BJ (cell line): Measurements from ENCODE around the gene GPX1. TPM values are rescaled to one million over a fixed set of nuclear protein-coding genes. Genes with fewer than 3 reads are reported as not detected.
"Not testable (repeated sequence)": the region's sequence is repeated elsewhere in the genome, so short reads cannot be mapped to it uniquely, and the experiment has no call there.

Experiments used
- CTCF ChIA-PET: fragments of 350-600 bp; formaldehyde crosslinking; extraction: SDS; loops from one replicate; lab custom pipeline; 2021; ENCODE audit warnings: antibody characterized with exemption, inconsistent platforms; lab: Yijun Ruan, JAX
- POLR2A ChIA-PET: fragments of 300-600 bp; sonication (Branson Sonifier 250); formaldehyde crosslinking; extraction: SDS; loops from one replicate; lab custom pipeline; 2021; ENCODE audit warnings: antibody characterized with exemption; lab: Charles Lee
- DNase-seq: peaks from one replicate; pipeline ENCODE4 v3.0.0-alpha.2; 2011; ENCODE audit warnings: low read depth
- H3K27me3 ChIP-seq: 2 replicates; pipeline ENCODE4 v1.6.0; 2011; ENCODE audit warnings: low read length; ENCODE audit not compliant: control insufficient read depth, insufficient read depth
- H3K36me3 ChIP-seq: 2 replicates; pipeline ENCODE4 v1.5.1; 2011; ENCODE audit warnings: low read length; ENCODE audit not compliant: control insufficient read depth, insufficient read depth
- H3K4me3 ChIP-seq: 2 replicates; pipeline ENCODE4 v1.5.1; 2011; ENCODE audit warnings: low read depth, mild to moderate bottlenecking, control low read depth, low read length
- CTCF ChIP-seq: IDR thresholded peaks from 2 replicates; pipeline ENCODE4 v1.5.1; 2011; ENCODE audit warnings: low read depth, mild to moderate bottlenecking, control low read depth, inconsistent platforms, low read length, moderate library complexity; ENCODE audit not compliant: insufficient read depth
- polyA plus RNA-seq: library from polyadenylated mRNA; depleted of rRNA; stranded (reverse); fragments of >200 nt; gene quantifications from 2 replicates; pipeline ENCODE4 v1.2.3, GENCODE V29; 2011

GPX1 gene
- polyA plus RNA-seq, 1 experiment, result 751 TPM

DNA sequence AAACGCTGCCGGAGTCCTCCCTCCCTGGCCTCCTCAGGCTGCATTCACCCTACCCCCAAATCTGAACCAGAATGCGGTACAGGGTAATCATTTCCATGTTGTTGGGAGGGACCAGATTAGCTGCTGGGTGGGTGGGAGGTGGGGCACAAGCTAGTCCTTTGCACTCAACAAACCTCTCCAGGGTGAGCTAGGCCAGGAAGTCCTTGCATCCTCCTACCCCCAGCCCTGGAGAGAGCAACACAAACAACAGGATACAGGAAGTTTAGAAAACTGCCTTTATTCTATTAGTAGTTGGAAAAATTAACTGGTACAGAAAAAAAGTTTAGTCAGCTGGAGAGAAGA lies 702 bp upstream of the GPX1 start:
- no peak for DNase-seq
- no peaks in the 10 kb centered on the region for H3K27me3 ChIP-seq
- H3K4me3 ChIP-seq, result peak overlapping the region; percentile 56
- no peak for TF ChIP-seq CTCF
- ChIA-PET POLR2A (interaction anchor here (0.7 kb wide), 1 partner anchor 116 kb away, joined by 3 read pairs; no protein-coding TSS in a partner anchor), CTCF (interaction anchor here (0.7 to 2.0 kb wide), 3 partner anchors 18 to 151 kb away, joined by 3 to 4 read pairs (median 3); no protein-coding TSS in a partner anchor)
- peaks cover 14% of the 10 kb centered on the region for H3K36me3 ChIP-seq

DNA sequence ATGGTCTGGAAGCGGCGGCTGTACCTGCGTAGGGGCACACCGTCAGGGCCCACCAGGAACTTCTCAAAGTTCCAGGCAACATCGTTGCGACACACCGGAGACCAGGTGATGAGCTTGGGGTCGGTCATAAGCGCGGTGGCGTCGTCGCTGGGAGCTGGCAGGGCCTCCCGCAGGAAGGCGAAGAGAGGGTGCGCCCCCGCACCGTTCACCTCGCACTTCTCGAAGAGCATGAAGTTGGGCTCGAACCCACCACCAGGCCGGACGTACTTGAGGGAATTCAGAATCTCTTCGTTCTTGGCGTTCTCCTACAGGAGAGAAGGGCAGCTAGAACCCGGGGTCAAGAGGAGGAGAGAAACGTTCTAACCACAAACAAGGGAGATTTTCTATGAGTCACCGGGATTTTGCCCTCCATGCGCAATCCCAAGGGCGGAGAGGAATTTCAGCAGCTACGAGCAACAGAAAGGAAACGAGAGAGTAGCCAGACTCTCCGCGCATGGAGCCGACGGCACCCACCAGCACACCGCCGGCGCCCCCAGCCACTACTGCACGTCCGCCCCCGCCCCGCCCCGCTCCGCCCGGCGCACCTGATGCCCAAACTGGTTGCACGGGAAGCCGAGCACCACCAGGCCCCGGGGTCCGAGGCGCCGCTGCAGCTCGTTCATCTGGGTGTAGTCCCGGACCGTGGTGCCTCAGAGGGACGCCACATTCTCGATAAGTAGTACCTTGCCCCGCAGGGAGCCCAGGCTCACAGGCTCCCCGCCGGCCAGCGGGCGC lies 523 bp downstream of the GPX1 start:
- CTCF ChIA-PET, DNase-seq, H3K27me3 ChIP-seq: not testable (repeated sequence)
- H3K36me3 ChIP-seq, result peaks cover 14% of the 10 kb centered on the region
- peak overlapping the region; percentile 56 for H3K4me3 ChIP-seq
- POLR2A ChIA-PET, result interaction anchor here (1.0 kb wide), 1 partner anchor 71 kb away, joined by 4 read pairs; the partner anchor contains the start of gene NICN1

GRCh38 chr3:49357095-49357442 lies 1.1 kb downstream of the GPX1 start:
- POLR2A ChIA-PET, result interaction anchor here (1.0 kb wide), 1 partner anchor 72 kb away, joined by 4 read pairs; the partner anchor contains the start of gene NICN1
- CTCF ChIA-PET, DNase-seq: not testable (repeated sequence)

DNA sequence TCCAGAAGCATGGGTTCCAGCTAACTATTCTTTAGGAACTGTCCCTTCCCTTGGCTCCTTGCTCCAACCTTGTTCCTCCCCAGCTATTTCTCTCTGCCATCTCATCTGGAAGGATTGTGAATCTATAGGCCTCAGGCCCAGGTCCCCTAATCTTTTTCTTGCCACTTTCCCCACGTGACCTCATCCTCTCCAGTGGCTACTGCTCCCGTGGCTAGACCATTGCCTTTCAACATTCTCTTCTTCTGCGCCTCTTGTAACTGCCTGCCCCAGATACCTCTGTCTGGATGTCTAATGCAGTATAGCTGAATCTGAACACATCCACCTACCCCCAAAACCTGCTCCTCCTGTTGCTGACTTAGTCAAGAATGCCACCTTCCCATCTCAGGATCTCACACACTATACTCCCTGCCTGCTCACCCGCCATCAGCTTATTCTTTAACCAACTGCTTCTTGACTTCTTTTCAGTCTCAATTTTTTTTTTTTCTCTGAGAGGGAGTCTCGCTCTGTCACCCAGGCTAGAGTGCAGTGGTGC lies 5.2 kb downstream of the GPX1 start:
- CTCF ChIA-PET, result interaction anchor here (0.6 to 1.8 kb wide), 4 partner anchors 35 to 182 kb away, joined by 3 to 7 read pairs (median 4); partner anchors contain the start of gene KLHDC8B
- H3K36me3 ChIP-seq, result peaks cover 10% of the 10 kb centered on the region
- H3K4me3 ChIP-seq, result no peak overlapping the region
- TF ChIP-seq CTCF, result no peak
- POLR2A ChIA-PET, result interaction anchor here (0.6 kb wide), 1 partner anchor 402 kb away, joined by 3 read pairs; no protein-coding TSS in a partner anchor
- DNase-seq, result no peak
- no peaks in the 10 kb centered on the region for H3K27me3 ChIP-seq

More at GRCh38 chr3:49357095-49357442, 1.1 kb downstream of the GPX1 start:
- H3K27me3 ChIP-seq, result not testable (repeated sequence)
- peaks cover 12% of the 10 kb centered on the region for H3K36me3 ChIP-seq
- H3K4me3 ChIP-seq, result peak overlapping the region; percentile 56

DNA sequence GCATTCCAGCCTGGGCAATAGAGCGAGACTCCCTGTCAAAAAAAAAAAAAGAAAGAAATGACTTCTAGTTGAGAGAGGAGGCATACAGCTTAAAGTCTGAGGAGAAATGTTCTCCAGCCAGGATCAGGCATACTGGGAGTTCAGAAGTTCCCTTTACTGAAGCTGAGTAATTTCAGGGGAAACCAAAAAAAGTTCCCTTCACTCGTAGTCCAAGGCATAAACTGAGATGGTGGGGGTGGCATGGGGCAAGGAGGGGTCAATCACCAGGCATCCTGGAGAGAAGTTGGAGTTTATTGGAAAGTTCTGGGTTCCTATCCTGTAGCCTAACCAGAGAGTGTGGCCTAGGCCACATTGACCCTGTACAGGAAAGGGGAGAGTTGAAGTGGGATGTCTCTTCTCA lies 5.9 kb downstream of the GPX1 start:
- peaks cover 10% of the 10 kb centered on the region for H3K36me3 ChIP-seq
- ChIA-PET POLR2A (interaction anchor here (0.6 to 1.1 kb wide), 2 partner anchors 12 to 402 kb away, joined by 3 to 4 read pairs; partner anchors contain the start of gene USP4), CTCF (interaction anchor here (0.9 to 1.8 kb wide), 4 partner anchors 12 to 181 kb away, joined by 3 to 7 read pairs (median 4); partner anchors contain the start of gene KLHDC8B)
- H3K27me3 ChIP-seq, result no peaks in the 10 kb centered on the region
- no peak overlapping the region for H3K4me3 ChIP-seq
- TF ChIP-seq CTCF, result no peak
- DNase-seq, result no peak

DNA sequence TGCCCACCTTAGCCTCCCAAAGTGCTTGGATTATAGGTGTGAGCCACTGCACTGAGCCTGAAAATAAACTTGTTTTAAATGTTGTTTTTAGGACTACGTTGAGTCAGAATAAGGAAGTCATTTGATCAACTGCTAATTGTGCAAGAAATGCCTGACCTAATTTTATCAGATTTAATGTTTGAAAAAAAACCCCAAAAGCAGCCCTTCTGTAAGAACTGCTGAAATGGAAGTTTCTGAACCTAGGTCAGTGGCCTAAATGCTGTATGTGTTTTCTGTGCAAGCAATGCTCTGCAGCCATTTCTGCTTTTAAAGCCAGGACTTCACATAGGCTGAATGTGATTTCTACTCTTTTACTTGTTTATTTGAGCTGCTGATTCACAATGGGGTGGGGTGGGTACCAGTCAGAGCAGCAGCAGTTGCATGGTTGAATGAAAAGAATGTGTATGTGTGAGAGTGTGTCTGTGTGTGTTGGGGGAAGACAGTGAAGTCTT lies 6.6 kb downstream of the GPX1 start:
- no peak for TF ChIP-seq CTCF
- Histone ChIP-seq H3K36me3 (peaks cover 7% of the 10 kb centered on the region), H3K27me3 (no peaks in the 10 kb centered on the region), H3K4me3 (no peak overlapping the region)
- ChIA-PET POLR2A (interaction anchor here (0.5 to 1.1 kb wide), 3 partner anchors 12 to 332 kb away, joined by 3 to 7 read pairs (median 4); partner anchors contain the start of gene USP4), CTCF (interaction anchor here (0.9 kb wide), 1 partner anchor 11 kb away, joined by 4 read pairs; no protein-coding TSS in a partner anchor)
- DNase-seq, result peak; percentile 75
